GM19397 (cell line): ENCODE results near the gene MYO10.
A peak's percentile ranks its signal among the peaks of the same experiment; 100 is the strongest.
"Not testable (repeated sequence)": the region's sequence is repeated elsewhere in the genome, so short reads cannot be mapped to it uniquely, and the experiment has no call there.

Experiments
- ATAC-seq: cut with Tn5 transposase; IDR thresholded peaks from one replicate; pipeline ENCODE4 v1.9.1; 2021; ENCODE audit warnings: mild to moderate bottlenecking, moderate library complexity; ENCODE audit not compliant: unreplicated experiment

The MYO10 gene

GRCh38 chr5:16936150-16936988, at the start of gene MYO10:
MYO10 (minus strand) TSS chr5:16936288; CDS start chr5:16935808, 480 bp downstream.
- peak; percentile 71 for ATAC-seq

GRCh38 chr5:16985304-16985703, 49.2 kb upstream of the MYO10 start:
- not testable (repeated sequence) for ATAC-seq

GRCh38 chr5:16983972-16984371, 47.9 kb upstream of the MYO10 start:
- ATAC-seq, result no peak

- ATAC-seq, result no peak
Observed at GRCh38 chr5:16983022-16983639, 47.0 kb upstream of the MYO10 start.

- no peak for ATAC-seq
Observed at GRCh38 chr5:16981700-16982099, 45.6 kb upstream of the MYO10 start.

- no peak for ATAC-seq
Observed at GRCh38 chr5:16980983-16981382, 44.9 kb upstream of the MYO10 start.

GRCh38 chr5:16978296-16978695, 42.2 kb upstream of the MYO10 start:
- no peak for ATAC-seq

GRCh38 chr5:16976625-16977008, 40.5 kb upstream of the MYO10 start:
- ATAC-seq, result peak; percentile 74

GRCh38 chr5:16975950-16976624, 40.0 kb upstream of the MYO10 start:
- peak; percentile 88 for ATAC-seq

- ATAC-seq, result no peak
Observed at GRCh38 chr5:16974981-16975380, 38.9 kb upstream of the MYO10 start.

GRCh38 chr5:16970826-16971225, 34.7 kb upstream of the MYO10 start:
- no peak for ATAC-seq

GRCh38 chr5:16970260-16970659, 34.2 kb upstream of the MYO10 start:
- no peak for ATAC-seq

- no peak for ATAC-seq
Observed at GRCh38 chr5:16965581-16965980, 29.5 kb upstream of the MYO10 start.

- ATAC-seq, result no peak
Observed at GRCh38 chr5:16963821-16964220, 27.7 kb upstream of the MYO10 start.

- no peak for ATAC-seq
Observed at GRCh38 chr5:16961131-16961530, 25.0 kb upstream of the MYO10 start.

- no peak for ATAC-seq
Observed at GRCh38 chr5:16957304-16958196, 21.5 kb upstream of the MYO10 start.

GRCh38 chr5:16953729-16954128, 17.6 kb upstream of the MYO10 start:
- no peak for ATAC-seq

- ATAC-seq, result no peak
Observed at GRCh38 chr5:16952968-16953671, 17.0 kb upstream of the MYO10 start.

GRCh38 chr5:16946725-16947124, 10.6 kb upstream of the MYO10 start:
- ATAC-seq, result no peak
